ENCODE data around the gene VANGL1.

- TF ChIP-seq CTCF (IDR thresholded peaks at IDR 0.05) (no peak), POLR2A (IDR thresholded peaks at IDR 0.05) (no peak)
These were observed 1.5 kb downstream of the VANGL1 start for GRCh38 chr1:115643225-115643624.
